Prostate gland (tissue), 2 donors: ENCODE data around the gene MARK2.

Experiments used
- CTCF ChIP-seq, 4 experiments: fragments of 200-600 bp in 2 of 4; fragments of 450-650 bp in 2 of 4; sonication (generic) in 2 of 4; IDR thresholded peaks; 1 replicate in 3 of 4; 2 replicates in 1 of 4; pipeline ENCODE4 v1.5.1; 2016 to 2019; ENCODE audit warnings: antibody characterized with exemption in 4 of 4, mild to moderate bottlenecking in 2 of 4, moderate library complexity in 2 of 4
- POLR2A ChIP-seq: fragments of 450-650 bp; IDR thresholded peaks from one replicate; pipeline ENCODE4 v1.6.1; 2016; ENCODE audit warnings: antibody characterized with exemption, mild to moderate bottlenecking
- POLR2AphosphoS5 ChIP-seq: sonication (generic); formaldehyde crosslinking; IDR thresholded peaks from one replicate; pipeline ENCODE4 v1.6.1; 2017; ENCODE audit warnings: antibody characterized with exemption

GRCh38 chr11:63876616-63877015, 37.7 kb downstream of the MARK2 start:
- TF ChIP-seq CTCF (IDR thresholded peaks at IDR 0.05) (no peak), POLR2A (no peak), POLR2AphosphoS5 (no peak)
